Mammary epithelial cell (primary cell): ENCODE data around the gene NCOA3.

Experiments used
- CTCF ChIP-seq, 2 donors: IDR thresholded peaks in 1 of 2; conservative IDR thresholded peaks in 1 of 2; 2 replicates each; pipeline ENCODE4 v1.5.1; 2011 to 2012; ENCODE audit warnings: inconsistent platforms in 2 of 2, low read length in 2 of 2, mild to moderate bottlenecking in 2 of 2, control low read depth in 1 of 2, low read depth in 1 of 2; ENCODE audit not compliant: insufficient read depth in 1 of 2; ENCODE audit errors: extremely low read depth in 1 of 2
- EZH2 ChIP-seq: IDR thresholded peaks from 2 replicates; pipeline ENCODE4 v1.6.1; 2012; ENCODE audit warnings: low read length, inconsistent platforms, borderline replicate concordance

GRCh38 chr20:47527004-47527800, 25.5 kb downstream of the NCOA3 start:
- TF ChIP-seq CTCF (conservative IDR thresholded peaks at IDR 0.05 in 1 of 2, IDR thresholded peaks at IDR 0.05 in 1 of 2; ENCODE audit: extremely low read depth in 1 of 2, insufficient read depth in 1 of 2, low read depth in 1 of 2, low read length in 2 of 2) (no peak), EZH2 (no peak)
